Neural cell (in vitro differentiated cells): ENCODE measurements around the gene VIM. TPM values are rescaled to one million over a fixed set of nuclear protein-coding genes. Genes with fewer than 3 reads are reported as not detected.

Experiments used
- H2AFZ ChIP-seq: fragments of 200-600, 300-800 bp; sonication (generic), shearing (Covaris generic); 2 replicates; pipeline ENCODE4 v1.6.0; 2014; ENCODE audit warnings: low read depth, mild to moderate bottlenecking, antibody characterized with exemption, low read length, moderate library complexity
- H3F3A ChIP-seq: fragments of 200-600 bp; shearing (Covaris generic); 2 replicates; pipeline ENCODE4 v1.6.1; 2016; ENCODE audit warnings: mild to moderate bottlenecking, moderate library complexity, mixed read lengths, antibody characterized with exemption, low read length; ENCODE audit not compliant: insufficient read depth, poor library complexity, severe bottlenecking
- H3K27ac ChIP-seq: fragments of 200-600, 300-800 bp; sonication (generic), shearing (Covaris generic); 2 replicates; pipeline ENCODE4 v1.5.1; 2014; ENCODE audit warnings: mild to moderate bottlenecking, low read length, moderate library complexity
- H3K27me3 ChIP-seq: fragments of 300-800, 200-600 bp; sonication (generic), shearing (Covaris generic); 2 replicates; pipeline ENCODE4 v1.6.0; 2014; ENCODE audit warnings: mild to moderate bottlenecking, low read depth, low read length, moderate library complexity; ENCODE audit not compliant: insufficient read depth
- H3K36me3 ChIP-seq: fragments of 300-800, 200-600 bp; sonication (generic), shearing (Covaris generic); 2 replicates; pipeline ENCODE4 v1.5.1; 2014; ENCODE audit warnings: mild to moderate bottlenecking, antibody characterized with exemption, low read length, moderate library complexity; ENCODE audit not compliant: insufficient read depth
- H3K4me2 ChIP-seq: fragments of 300-800, 200-600 bp; sonication (generic), shearing (Covaris generic); 2 replicates; pipeline ENCODE4 v1.6.0; 2014; ENCODE audit warnings: mild to moderate bottlenecking, low read length
- H3K4me3 ChIP-seq: fragments of 300-800, 200-600 bp; sonication (generic), shearing (Covaris generic); 2 replicates; pipeline ENCODE4 v1.5.1; 2014; ENCODE audit warnings: mild to moderate bottlenecking, low read length, moderate library complexity
- H3K79me2 ChIP-seq: fragments of 200-600 bp; shearing (Covaris generic); replicated peaks from 2 replicates; pipeline ENCODE4 v1.6.0; 2014; ENCODE audit warnings: mild to moderate bottlenecking, low read length, moderate library complexity; ENCODE audit not compliant: insufficient read depth
- H3K9ac ChIP-seq: fragments of 300-800, 200-600 bp; sonication (generic), shearing (Covaris generic); 2 replicates; pipeline ENCODE4 v1.6.1; 2016; ENCODE audit warnings: mild to moderate bottlenecking, low read length, mixed read lengths
- H3K9me2 ChIP-seq: fragments of 200-600 bp; shearing (Covaris generic); 2 replicates; pipeline ENCODE4 v1.6.1; 2016; ENCODE audit warnings: mild to moderate bottlenecking, low read length, mixed read lengths; ENCODE audit not compliant: insufficient read depth
- H3K9me3 ChIP-seq: fragments of 200-600, 300-800 bp; sonication (generic), shearing (Covaris generic); 2 replicates; pipeline ENCODE4 v1.6.1; 2016; ENCODE audit warnings: mild to moderate bottlenecking, mixed run types, low read length, moderate library complexity, mixed read lengths
- H4K20me1 ChIP-seq: fragments of 200-600 bp; shearing (Covaris generic); 2 replicates; pipeline ENCODE4 v1.6.1; 2016; ENCODE audit warnings: mild to moderate bottlenecking, mixed run types; ENCODE audit not compliant: insufficient read depth
- EP300 ChIP-seq: fragments of 450-650 bp; conservative IDR thresholded peaks from 2 replicates; pipeline ENCODE4 v1.6.1; 2014; ENCODE audit warnings: antibody characterized with exemption, mild to moderate bottlenecking, moderate library complexity; ENCODE audit not compliant: poor library complexity, severe bottlenecking
- EZH2 ChIP-seq: fragments of 200-600, 300-800 bp; shearing (Covaris generic), sonication (generic); IDR thresholded peaks from 2 replicates; pipeline ENCODE4 v1.6.1; 2014; ENCODE audit warnings: antibody characterized with exemption, low read length, borderline replicate concordance, mild to moderate bottlenecking; ENCODE audit not compliant: insufficient read depth, poor library complexity, severe bottlenecking
- MXI1 ChIP-seq: fragments of 450-650 bp; conservative IDR thresholded peaks from 2 replicates; pipeline ENCODE4 v1.6.1; 2014; ENCODE audit warnings: antibody characterized with exemption, mild to moderate bottlenecking; ENCODE audit not compliant: poor library complexity, severe bottlenecking
- POLR2AphosphoS5 ChIP-seq: IDR thresholded peaks from 2 replicates; pipeline ENCODE4 v1.6.1; 2012
- RAD21 ChIP-seq: fragments of 450-650 bp; conservative IDR thresholded peaks from 2 replicates; pipeline ENCODE4 v1.6.1; 2014; ENCODE audit warnings: antibody characterized with exemption, mild to moderate bottlenecking, moderate library complexity
- SMC3 ChIP-seq: fragments of 450-650 bp; conservative IDR thresholded peaks from 2 replicates; pipeline ENCODE4 v1.6.1; 2014; ENCODE audit warnings: antibody characterized with exemption, mild to moderate bottlenecking, moderate library complexity; ENCODE audit not compliant: poor library complexity
- TAF1 ChIP-seq: IDR thresholded peaks from 2 replicates; pipeline ENCODE4 v1.6.1; 2012; ENCODE audit warnings: low read depth
- polyA plus RNA-seq: library from polyadenylated mRNA; depleted of rRNA; stranded (reverse); fragments of >200 nt; gene quantifications from 2 replicates; pipeline ENCODE4 v1.2.3, GENCODE V29; 2014
- TF ChIP-seq, protein P1 (sequence below): IDR thresholded peaks from 2 replicates; pipeline ENCODE4 v1.6.1; 2012; ENCODE audit warnings: borderline replicate concordance
- TF ChIP-seq, protein P2 (sequence below): fragments of 450-650 bp; IDR thresholded peaks from 2 replicates; pipeline ENCODE4 v1.5.1; 2014; ENCODE audit warnings: antibody characterized with exemption, mild to moderate bottlenecking, moderate library complexity; ENCODE audit not compliant: poor library complexity, severe bottlenecking

The VIM gene
- polyA plus RNA-seq, 1 donor from 2014 or later, result 170 TPM

DNA sequence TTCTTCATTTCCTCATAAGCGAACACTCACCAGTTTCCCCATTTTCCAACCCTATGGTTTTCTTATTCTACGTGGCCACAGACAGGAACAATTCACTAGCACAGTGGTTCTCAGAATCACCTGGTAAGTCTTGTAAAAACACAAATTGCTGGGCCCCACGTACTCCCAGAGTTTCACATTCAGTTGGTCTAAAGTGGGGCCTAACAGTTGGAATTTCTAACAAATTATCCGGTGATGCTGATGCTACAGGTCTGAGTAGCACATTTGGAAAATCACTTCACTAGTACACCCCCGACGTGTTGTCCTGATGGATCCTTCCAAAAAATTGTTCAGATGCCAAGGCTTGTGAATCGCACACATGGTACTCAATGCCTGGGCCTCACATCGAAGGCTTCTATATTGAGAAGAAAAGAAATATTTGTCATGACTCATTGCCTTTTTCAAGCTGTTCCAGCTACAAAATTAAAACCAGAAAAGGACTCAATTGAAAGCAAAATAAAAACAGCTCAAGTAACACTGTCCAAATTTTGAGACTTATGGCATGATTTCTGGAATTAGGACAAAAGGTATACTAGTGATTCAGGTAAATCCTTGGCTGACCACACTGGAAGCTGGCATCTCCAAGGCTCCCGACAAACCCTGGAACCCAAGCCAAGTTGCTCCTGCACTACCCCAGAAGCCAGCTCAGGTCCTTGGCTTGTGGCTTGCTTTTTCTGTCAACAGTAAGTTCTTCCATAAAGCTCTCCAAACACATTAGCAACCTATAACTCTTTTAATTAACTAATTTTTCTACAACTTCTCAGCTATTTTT, 12.9 kb upstream of the VIM start:
- Histone ChIP-seq H2AFZ (no peak overlapping the region), H3K27ac (no peak overlapping the region)

GRCh38 chr10:17215782-17216122, 12.3 kb upstream of the VIM start:
- Histone ChIP-seq H3K27me3 (no peaks in the 10 kb centered on the region), H3K9me2 (no peaks in the 10 kb centered on the region), H3K79me2 (no peaks in the 10 kb centered on the region), H3F3A (no peaks in the 10 kb centered on the region), H3K9ac (no peak overlapping the region), H3K27ac (no peak overlapping the region), H3K36me3 (no peaks in the 10 kb centered on the region), H3K4me3 (no peak overlapping the region), H3K9me3 (no peaks in the 10 kb centered on the region), H3K4me2 (no peak overlapping the region), H4K20me1 (no peaks in the 10 kb centered on the region), H2AFZ (no peak overlapping the region)
- TF ChIP-seq MXI1 (no peak), EZH2 (no peak), EP300 (no peak), TAF1 (no peak), RAD21 (no peak), POLR2AphosphoS5 (no peak)
- TF ChIP-seq, protein P1, sequence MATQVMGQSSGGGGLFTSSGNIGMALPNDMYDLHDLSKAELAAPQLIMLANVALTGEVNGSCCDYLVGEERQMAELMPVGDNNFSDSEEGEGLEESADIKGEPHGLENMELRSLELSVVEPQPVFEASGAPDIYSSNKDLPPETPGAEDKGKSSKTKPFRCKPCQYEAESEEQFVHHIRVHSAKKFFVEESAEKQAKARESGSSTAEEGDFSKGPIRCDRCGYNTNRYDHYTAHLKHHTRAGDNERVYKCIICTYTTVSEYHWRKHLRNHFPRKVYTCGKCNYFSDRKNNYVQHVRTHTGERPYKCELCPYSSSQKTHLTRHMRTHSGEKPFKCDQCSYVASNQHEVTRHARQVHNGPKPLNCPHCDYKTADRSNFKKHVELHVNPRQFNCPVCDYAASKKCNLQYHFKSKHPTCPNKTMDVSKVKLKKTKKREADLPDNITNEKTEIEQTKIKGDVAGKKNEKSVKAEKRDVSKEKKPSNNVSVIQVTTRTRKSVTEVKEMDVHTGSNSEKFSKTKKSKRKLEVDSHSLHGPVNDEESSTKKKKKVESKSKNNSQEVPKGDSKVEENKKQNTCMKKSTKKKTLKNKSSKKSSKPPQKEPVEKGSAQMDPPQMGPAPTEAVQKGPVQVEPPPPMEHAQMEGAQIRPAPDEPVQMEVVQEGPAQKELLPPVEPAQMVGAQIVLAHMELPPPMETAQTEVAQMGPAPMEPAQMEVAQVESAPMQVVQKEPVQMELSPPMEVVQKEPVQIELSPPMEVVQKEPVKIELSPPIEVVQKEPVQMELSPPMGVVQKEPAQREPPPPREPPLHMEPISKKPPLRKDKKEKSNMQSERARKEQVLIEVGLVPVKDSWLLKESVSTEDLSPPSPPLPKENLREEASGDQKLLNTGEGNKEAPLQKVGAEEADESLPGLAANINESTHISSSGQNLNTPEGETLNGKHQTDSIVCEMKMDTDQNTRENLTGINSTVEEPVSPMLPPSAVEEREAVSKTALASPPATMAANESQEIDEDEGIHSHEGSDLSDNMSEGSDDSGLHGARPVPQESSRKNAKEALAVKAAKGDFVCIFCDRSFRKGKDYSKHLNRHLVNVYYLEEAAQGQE, result no peak
- TF ChIP-seq, protein P2, sequence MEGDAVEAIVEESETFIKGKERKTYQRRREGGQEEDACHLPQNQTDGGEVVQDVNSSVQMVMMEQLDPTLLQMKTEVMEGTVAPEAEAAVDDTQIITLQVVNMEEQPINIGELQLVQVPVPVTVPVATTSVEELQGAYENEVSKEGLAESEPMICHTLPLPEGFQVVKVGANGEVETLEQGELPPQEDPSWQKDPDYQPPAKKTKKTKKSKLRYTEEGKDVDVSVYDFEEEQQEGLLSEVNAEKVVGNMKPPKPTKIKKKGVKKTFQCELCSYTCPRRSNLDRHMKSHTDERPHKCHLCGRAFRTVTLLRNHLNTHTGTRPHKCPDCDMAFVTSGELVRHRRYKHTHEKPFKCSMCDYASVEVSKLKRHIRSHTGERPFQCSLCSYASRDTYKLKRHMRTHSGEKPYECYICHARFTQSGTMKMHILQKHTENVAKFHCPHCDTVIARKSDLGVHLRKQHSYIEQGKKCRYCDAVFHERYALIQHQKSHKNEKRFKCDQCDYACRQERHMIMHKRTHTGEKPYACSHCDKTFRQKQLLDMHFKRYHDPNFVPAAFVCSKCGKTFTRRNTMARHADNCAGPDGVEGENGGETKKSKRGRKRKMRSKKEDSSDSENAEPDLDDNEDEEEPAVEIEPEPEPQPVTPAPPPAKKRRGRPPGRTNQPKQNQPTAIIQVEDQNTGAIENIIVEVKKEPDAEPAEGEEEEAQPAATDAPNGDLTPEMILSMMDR, result no peak

More for the DNA sequence above, 12.9 kb upstream of the VIM start:
- H3K9ac ChIP-seq, result no peak overlapping the region
- H3K9me2 ChIP-seq, result no peaks in the 10 kb centered on the region
- H3K9me3 ChIP-seq, result no peaks in the 10 kb centered on the region
- no peaks in the 10 kb centered on the region for H3K27me3 ChIP-seq
- no peaks in the 10 kb centered on the region for H3F3A ChIP-seq
- H3K36me3 ChIP-seq, result no peaks in the 10 kb centered on the region
- no peaks in the 10 kb centered on the region for H3K79me2 ChIP-seq
- no peak overlapping the region for H3K4me2 ChIP-seq
- no peak for TF ChIP-seq SMC3
- TF ChIP-seq, protein P1, result no peak
- TF ChIP-seq EZH2, result no peak
- no peak for TF ChIP-seq TAF1
- no peak for TF ChIP-seq POLR2AphosphoS5
- TF ChIP-seq, protein P2, result no peak
- TF ChIP-seq RAD21, result no peak
- TF ChIP-seq MXI1, result no peak
- no peak for TF ChIP-seq EP300
- H3K4me3 ChIP-seq, result no peak overlapping the region
- H4K20me1 ChIP-seq, result no peaks in the 10 kb centered on the region
